Activated CD4-positive, CD25-positive, alpha-beta regulatory T cell treated with anti-CD3 and anti-CD28 coated beads, Interleukin-2, amount 50 U/mL, for 16 hours (primary cell): ENCODE results near the gene DDX59.
"Not testable (repeated sequence)": the region's sequence is repeated elsewhere in the genome, so short reads cannot be mapped to it uniquely, and the experiment has no call there.

Source experiments
- DNase-seq: peaks from one replicate; pipeline ENCODE4 v3.0.0-alpha.2; 2020; ENCODE audit warnings: low read depth, low spot score

Gene DDX59

DNA sequence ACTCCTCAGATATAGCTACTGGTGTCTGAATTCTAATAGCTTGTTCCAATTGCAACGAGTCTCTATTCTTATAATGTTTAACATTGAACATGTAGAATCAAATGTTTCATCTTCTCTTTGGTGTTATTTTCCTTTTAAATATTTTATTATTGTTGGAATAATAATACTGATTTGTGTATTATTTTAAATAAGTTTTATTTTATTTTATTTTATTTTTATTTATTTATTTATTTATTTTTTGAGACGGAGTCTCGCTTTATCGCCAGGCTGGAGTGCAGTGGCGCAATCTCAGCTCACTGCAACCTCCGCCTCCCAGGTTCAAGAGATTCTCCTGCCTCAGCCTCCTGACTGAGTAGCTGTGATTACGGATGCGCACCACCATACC, 39.2 kb downstream of the DDX59 start:
- DNase-seq = not testable (repeated sequence)

GRCh38 chr1:200629876-200630514, 39.7 kb downstream of the DDX59 start:
- DNase-seq = no peak

- no peak for DNase-seq
Observed at GRCh38 chr1:200628223-200628881, 41.4 kb downstream of the DDX59 start.

DNA sequence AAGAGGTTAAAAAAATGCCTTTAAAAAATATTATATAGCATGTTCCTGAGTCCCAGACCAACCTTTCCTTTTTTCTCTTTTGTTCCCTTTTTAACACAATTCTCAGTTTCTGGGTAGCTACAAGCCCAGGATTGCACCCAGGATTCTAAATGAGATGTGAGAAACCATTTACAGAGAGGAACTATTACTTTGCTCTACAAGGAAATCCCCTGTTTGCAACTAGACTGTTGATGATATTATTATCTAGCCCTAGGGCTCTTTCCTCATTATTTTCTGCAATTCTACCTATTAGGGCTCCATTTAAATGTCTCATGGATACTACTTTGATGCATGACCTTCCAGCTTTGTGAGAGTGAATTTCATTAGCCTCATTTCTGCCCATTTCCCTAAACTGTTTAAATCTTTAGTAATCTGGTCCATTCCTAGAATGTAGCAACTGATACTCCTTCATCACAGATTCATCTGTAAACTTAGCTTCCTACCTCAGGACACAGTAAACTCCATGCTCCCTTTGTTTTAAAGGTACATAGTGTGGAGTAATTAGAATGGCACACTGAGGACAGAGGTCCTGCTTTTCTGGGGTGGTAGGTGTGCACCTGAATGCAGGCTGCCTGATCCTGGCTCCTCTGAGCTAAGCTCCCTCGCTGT, 42.0 kb downstream of the DDX59 start:
- no peak for DNase-seq

DNA sequence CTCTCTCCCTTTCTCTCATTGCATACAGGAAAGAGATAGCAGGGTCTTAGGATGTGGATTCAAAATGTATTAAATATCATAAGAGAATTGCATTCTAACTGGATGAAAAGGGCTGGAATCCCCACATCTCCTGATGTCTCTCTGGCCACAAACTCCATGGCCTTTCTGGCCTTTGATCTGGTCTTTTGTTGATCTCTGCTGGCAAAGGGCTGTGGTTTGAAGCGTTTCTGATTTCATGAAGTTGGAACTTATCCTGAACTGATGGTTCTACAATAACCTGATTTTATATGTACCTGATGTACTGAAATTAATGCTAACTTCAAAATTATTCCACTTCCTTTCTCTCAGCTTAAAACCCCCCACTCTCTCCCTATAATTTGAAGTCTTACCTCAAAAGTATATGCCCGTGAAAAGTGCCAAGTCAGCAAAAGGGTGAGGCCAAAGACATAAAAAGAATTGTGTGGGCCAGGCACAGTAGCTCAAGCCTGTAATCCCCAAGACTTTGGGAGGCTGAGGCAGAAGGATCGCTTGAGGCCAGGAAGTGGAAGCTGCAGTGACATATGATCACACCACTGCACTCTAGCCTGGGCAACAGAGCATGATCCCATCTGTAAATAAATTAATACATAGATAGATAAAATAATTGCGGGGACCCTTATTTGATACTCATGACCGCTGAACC, 42.7 kb downstream of the DDX59 start:
- no peak for DNase-seq

DNA sequence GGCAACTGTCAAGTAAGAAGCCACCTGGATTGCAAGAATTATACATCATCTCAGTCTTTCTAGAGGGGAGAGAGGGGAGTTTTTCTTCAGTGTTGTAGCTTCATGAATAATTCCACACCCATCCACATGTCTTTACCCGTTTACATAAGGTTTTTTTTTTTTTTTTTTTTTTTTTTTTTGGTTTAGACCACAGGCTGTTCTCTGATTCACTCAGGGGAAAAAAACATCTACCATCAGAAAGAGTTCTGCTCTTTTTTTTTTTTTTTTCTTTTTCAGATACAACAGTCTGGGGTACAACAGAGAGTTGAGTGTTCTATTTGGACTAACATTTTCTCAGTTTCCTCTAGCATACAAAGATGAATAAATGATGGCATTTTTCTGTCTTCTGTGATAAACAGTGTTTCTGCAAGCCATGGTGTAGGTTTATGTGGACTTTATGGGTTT, 44.3 kb downstream of the DDX59 start:
- DNase-seq = no peak

DNA sequence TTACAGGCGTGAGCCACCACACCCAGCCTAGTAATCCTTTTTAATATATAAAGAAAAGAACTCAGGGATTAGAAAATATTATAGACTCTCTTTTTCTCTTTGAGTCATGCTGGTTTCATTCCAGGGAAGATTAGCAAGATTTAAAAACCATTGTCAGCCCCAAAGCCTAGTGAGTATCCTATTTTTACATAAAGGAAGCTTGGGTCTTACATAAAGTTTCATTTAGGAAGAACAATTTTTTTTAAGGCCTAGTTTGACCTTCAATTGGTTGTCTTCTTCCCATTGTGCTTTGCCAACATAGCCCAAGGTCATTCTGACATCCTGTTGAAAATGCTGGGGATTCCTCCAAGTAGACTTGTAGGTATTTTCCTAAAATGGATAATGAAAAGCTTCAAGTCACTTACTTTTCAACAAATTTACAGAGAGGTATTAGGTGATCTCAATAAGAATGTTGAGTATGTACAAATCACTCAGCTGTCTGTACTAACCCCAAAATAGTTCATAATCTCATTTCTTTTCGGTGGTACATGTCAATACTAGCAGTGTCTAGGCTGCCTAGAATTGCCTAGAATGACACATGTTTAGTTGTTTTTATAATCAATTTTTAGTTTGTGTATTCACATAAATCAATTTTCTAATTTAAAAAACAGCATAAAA, 44.9 kb downstream of the DDX59 start:
- DNase-seq = no peak

DNA sequence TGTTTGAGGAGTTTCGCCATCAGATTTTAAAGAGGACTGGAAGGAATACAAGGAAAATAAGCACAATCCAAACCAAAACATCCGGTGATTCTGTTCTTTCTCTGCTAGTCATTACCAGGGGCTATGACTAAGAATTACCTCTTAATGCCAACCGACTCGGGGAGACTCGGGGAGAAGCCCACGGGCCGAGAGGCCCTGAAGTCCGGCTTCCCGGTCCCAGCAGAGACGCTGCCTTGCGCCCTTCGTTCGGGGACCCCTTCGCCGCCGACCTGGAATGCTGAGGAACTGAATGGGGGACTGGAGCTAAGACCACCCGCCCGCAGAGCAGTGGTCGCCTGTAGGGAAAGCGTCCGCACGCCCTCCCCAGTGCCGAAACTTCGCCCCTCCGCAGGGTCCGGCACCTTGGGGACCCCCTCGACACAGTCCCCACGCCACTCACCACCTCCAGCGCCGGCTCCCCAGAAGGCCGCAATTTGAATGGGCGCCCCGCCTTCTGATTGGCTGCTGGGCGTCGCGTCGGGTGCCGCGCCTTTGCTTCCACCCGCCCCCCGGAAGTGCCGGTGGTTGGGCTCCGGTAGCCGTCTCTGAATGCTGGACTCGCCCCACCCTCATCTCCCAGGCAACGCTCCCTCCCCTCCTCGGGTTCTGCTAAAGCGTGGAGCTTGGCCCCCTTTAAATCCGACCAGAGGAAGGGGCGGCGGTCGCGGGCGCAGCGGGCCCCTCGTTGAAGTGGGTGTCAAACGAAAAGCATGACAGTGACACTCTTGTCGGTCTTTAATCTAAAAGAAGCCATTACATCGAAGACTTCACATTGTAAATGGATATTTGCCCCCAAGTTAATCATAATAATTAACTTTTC, 49.2 kb downstream of the DDX59 start, which contains the start of gene KIF14:
TSS of gene KIF14 (minus strand) at position 479 of the 859 bp plus-strand sequence. CDS start 2,028 bp downstream, outside the sequence.
- peak; percentile 88 for DNase-seq

DNA sequence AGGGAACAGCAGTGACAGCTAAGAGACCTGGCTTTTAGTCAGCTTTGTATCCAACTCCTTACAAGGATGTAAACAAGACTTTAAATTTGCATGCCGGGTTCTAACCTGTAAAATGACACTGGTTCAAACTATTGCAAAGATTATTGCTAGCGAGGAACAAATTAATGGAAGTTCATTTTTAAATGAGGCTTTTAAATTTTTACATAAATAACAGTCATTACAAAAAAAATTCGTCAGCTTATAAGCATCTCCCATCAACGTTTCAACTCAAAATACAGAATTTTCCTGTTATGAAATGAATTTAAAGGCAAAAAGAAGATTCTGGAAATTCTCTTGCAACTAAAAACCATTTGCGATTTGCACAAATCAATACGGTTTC, 49.8 kb downstream of the DDX59 start:
- DNase-seq = no peak

GRCh38 chr1:200610846-200611245, 58.9 kb downstream of the DDX59 start:
- no peak for DNase-seq

DNA sequence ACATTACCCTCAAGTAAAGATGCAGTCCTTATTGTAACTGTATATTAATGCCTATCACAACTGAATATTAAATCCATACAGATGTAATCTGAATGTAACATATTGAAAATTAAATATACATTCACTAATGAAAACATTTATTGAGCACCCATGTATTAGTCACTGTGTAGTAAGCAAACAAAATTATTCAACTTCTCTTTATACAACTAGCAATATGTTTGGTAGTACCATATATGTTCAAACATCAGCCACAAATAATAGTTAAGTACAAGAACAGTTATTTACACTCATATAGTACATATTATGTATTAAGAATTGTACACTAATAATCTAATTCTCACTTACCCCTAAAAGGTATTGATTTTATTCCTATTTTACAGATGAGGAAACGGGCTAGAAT, 67.1 kb downstream of the DDX59 start:
- DNase-seq = no peak
